ENCODE data around the gene ETV1.

GRCh38 chr7:13915891-13916290, 73.6 kb downstream of the ETV1 start:
- TF ChIP-seq CTCF (IDR thresholded peaks at IDR 0.05; ENCODE audit: insufficient read depth, low read length) (no peak), REST (IDR thresholded peaks at IDR 0.05; ENCODE audit: insufficient replicate concordance, low read depth) (no peak), POLR2AphosphoS5 (IDR thresholded peaks at IDR 0.05; ENCODE audit: low read depth) (no peak), GABPA (IDR thresholded peaks at IDR 0.05; ENCODE audit: low read depth) (no peak)
